K562 (cell line): ENCODE measurements around the gene ARHGAP4.
A peak's percentile ranks its signal among the peaks of the same experiment; 100 is the strongest.

Experiments
- EP300 ChIP-seq: IDR thresholded peaks from 2 replicates; pipeline ENCODE4 v1.6.1; 2012; ENCODE audit warnings: low read length, improper control_type of control experiment
- EZH2 ChIP-seq: IDR thresholded peaks from 2 replicates; pipeline ENCODE4 v1.6.1; 2012; ENCODE audit warnings: low read depth, mild to moderate bottlenecking, inconsistent platforms, low read length, borderline replicate concordance
- HDAC3 ChIP-seq: fragments of 450-650 bp; IDR thresholded peaks from 2 replicates; pipeline ENCODE4 v1.6.1; 2018; ENCODE audit warnings: borderline replicate concordance, mild to moderate bottlenecking, moderate library complexity; ENCODE audit not compliant: partially characterized antibody
- ILF3 ChIP-seq: fragments of 450-650 bp; IDR thresholded peaks from 2 replicates; pipeline ENCODE4 v1.6.1; 2018; ENCODE audit warnings: antibody characterized with exemption, mild to moderate bottlenecking, moderate library complexity, borderline replicate concordance
- POU5F1 ChIP-seq: fragments of 150-350 bp; IDR thresholded peaks from 2 replicates; pipeline ENCODE4 v1.6.1; 2014; ENCODE audit warnings: borderline replicate concordance, low read length, low read depth, mild to moderate bottlenecking; ENCODE audit not compliant: partially characterized antibody
- SLC30A9 ChIP-seq: fragments of 250-450 bp; sonication (Bioruptor Pico); IDR thresholded peaks from 2 replicates; pipeline ENCODE4 v1.8.0; 2022; ENCODE audit warnings: mild to moderate bottlenecking, moderate library complexity
- SMAD3 ChIP-seq: fragments of 450-650 bp; formaldehyde crosslinking; conservative IDR thresholded peaks from 2 replicates; pipeline ENCODE4 v1.4.0; 2020; ENCODE audit warnings: mild to moderate bottlenecking
- ZFP36 ChIP-seq: fragments of 150-350 bp; IDR thresholded peaks from 2 replicates; pipeline ENCODE4 v1.6.1; 2018; ENCODE audit warnings: low read length, low read depth; ENCODE audit not compliant: partially characterized antibody
- TF ChIP-seq, protein P1 (sequence below), 2 experiments: IDR thresholded peaks; 2 replicates each; pipeline ENCODE4 v1.6.1; 2012; ENCODE audit warnings: improper control_type of control experiment in 2 of 2, low read depth in 2 of 2, low read length in 2 of 2, borderline replicate concordance in 1 of 2
- TF ChIP-seq, protein P2 (sequence below): sonication (generic); formaldehyde crosslinking; IDR thresholded peaks from 2 replicates; pipeline ENCODE4 v1.4.0; 2020; ENCODE audit warnings: mild to moderate bottlenecking, missing genetic modification reagents
- TF ChIP-seq, protein P3 (sequence below), 3 experiments: IDR thresholded peaks in 2 of 3; conservative IDR thresholded peaks in 1 of 3; 2 replicates each; pipeline ENCODE4 v1.5.1; 2011 to 2012; ENCODE audit warnings: low read length in 3 of 3, mild to moderate bottlenecking in 3 of 3, control low read depth in 2 of 3, improper control_type of control experiment in 1 of 3, inconsistent platforms in 1 of 3, low read depth in 1 of 3, mixed read lengths in 1 of 3, moderate library complexity in 1 of 3; ENCODE audit not compliant: insufficient read depth in 2 of 3
- TF ChIP-seq, protein P4 (sequence below): fragments of 250-450 bp; sonication (Bioruptor Pico); IDR thresholded peaks from 2 replicates; pipeline ENCODE4 v1.8.0; 2022; ENCODE audit warnings: inconsistent platforms
- TF ChIP-seq, protein P5 (sequence below), 2 experiments: fragments of 450-650 bp; formaldehyde crosslinking in 1 of 2; IDR thresholded peaks; 2 replicates each; pipeline versions ENCODE4 v1.4.0 to v1.6.1; 2014 to 2020; ENCODE audit warnings: mild to moderate bottlenecking in 2 of 2, borderline replicate concordance in 1 of 2, low read depth in 1 of 2

DNA sequence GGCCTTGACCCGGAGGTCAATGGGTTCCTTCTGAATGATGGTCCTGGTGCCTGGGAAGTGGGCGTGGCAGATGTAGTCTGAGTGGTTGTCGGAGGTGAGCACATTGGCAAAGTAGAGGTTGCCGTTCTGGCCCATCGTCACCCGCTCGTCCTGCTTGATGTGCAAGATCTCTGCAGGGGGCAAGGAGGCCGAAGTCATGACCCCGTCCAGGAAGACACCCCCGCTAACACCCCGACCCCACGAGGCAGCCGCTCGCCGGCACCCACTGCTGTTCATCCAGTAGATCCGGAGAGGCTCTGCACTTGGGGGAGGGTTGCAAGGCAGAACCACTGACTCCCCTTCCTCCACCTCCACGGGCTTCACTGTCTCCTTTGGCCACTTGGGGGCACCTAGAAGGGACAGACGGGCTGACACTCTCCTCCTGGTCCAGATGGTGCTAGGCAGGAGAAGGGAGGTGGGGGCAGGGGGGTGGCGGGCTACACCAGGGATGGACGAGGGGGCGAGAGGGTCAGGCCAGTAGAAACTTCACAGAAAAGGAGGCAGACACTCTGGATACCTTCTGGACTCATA, 55.2 kb downstream of the ARHGAP4 start:
- TF ChIP-seq SLC30A9 (CRISPR knock-in tag) (no peak), POU5F1 (no peak), HDAC3 (no peak), SMAD3 (CRISPR knock-in tag) (no peak), EP300 (no peak), ZFP36 (no peak), ILF3 (no peak), EZH2 (no peak)
- TF ChIP-seq, protein P1, sequence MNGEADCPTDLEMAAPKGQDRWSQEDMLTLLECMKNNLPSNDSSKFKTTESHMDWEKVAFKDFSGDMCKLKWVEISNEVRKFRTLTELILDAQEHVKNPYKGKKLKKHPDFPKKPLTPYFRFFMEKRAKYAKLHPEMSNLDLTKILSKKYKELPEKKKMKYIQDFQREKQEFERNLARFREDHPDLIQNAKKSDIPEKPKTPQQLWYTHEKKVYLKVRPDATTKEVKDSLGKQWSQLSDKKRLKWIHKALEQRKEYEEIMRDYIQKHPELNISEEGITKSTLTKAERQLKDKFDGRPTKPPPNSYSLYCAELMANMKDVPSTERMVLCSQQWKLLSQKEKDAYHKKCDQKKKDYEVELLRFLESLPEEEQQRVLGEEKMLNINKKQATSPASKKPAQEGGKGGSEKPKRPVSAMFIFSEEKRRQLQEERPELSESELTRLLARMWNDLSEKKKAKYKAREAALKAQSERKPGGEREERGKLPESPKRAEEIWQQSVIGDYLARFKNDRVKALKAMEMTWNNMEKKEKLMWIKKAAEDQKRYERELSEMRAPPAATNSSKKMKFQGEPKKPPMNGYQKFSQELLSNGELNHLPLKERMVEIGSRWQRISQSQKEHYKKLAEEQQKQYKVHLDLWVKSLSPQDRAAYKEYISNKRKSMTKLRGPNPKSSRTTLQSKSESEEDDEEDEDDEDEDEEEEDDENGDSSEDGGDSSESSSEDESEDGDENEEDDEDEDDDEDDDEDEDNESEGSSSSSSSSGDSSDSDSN (IDR thresholded peaks at IDR 0.05; ENCODE audit: borderline replicate concordance in 1 of 2, low read depth in 2 of 2, low read length in 2 of 2), result no peak
- TF ChIP-seq, protein P2, sequence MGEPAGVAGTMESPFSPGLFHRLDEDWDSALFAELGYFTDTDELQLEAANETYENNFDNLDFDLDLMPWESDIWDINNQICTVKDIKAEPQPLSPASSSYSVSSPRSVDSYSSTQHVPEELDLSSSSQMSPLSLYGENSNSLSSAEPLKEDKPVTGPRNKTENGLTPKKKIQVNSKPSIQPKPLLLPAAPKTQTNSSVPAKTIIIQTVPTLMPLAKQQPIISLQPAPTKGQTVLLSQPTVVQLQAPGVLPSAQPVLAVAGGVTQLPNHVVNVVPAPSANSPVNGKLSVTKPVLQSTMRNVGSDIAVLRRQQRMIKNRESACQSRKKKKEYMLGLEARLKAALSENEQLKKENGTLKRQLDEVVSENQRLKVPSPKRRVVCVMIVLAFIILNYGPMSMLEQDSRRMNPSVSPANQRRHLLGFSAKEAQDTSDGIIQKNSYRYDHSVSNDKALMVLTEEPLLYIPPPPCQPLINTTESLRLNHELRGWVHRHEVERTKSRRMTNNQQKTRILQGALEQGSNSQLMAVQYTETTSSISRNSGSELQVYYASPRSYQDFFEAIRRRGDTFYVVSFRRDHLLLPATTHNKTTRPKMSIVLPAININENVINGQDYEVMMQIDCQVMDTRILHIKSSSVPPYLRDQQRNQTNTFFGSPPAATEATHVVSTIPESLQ (CRISPR knock-in tag), result no peak
- TF ChIP-seq, protein P3, sequence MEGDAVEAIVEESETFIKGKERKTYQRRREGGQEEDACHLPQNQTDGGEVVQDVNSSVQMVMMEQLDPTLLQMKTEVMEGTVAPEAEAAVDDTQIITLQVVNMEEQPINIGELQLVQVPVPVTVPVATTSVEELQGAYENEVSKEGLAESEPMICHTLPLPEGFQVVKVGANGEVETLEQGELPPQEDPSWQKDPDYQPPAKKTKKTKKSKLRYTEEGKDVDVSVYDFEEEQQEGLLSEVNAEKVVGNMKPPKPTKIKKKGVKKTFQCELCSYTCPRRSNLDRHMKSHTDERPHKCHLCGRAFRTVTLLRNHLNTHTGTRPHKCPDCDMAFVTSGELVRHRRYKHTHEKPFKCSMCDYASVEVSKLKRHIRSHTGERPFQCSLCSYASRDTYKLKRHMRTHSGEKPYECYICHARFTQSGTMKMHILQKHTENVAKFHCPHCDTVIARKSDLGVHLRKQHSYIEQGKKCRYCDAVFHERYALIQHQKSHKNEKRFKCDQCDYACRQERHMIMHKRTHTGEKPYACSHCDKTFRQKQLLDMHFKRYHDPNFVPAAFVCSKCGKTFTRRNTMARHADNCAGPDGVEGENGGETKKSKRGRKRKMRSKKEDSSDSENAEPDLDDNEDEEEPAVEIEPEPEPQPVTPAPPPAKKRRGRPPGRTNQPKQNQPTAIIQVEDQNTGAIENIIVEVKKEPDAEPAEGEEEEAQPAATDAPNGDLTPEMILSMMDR (IDR thresholded peaks at IDR 0.05 in 2 of 3, conservative IDR thresholded peaks at IDR 0.05 in 1 of 3; ENCODE audit: insufficient read depth in 2 of 3, low read depth in 1 of 3, low read length in 3 of 3), result peak in 2 of 3 experiments; percentile 26 to 42; a peak in 2 of 6 replicates
- TF ChIP-seq, protein P4, sequence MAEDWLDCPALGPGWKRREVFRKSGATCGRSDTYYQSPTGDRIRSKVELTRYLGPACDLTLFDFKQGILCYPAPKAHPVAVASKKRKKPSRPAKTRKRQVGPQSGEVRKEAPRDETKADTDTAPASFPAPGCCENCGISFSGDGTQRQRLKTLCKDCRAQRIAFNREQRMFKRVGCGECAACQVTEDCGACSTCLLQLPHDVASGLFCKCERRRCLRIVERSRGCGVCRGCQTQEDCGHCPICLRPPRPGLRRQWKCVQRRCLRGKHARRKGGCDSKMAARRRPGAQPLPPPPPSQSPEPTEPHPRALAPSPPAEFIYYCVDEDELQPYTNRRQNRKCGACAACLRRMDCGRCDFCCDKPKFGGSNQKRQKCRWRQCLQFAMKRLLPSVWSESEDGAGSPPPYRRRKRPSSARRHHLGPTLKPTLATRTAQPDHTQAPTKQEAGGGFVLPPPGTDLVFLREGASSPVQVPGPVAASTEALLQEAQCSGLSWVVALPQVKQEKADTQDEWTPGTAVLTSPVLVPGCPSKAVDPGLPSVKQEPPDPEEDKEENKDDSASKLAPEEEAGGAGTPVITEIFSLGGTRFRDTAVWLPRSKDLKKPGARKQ, result no peak
- TF ChIP-seq, protein P5, sequence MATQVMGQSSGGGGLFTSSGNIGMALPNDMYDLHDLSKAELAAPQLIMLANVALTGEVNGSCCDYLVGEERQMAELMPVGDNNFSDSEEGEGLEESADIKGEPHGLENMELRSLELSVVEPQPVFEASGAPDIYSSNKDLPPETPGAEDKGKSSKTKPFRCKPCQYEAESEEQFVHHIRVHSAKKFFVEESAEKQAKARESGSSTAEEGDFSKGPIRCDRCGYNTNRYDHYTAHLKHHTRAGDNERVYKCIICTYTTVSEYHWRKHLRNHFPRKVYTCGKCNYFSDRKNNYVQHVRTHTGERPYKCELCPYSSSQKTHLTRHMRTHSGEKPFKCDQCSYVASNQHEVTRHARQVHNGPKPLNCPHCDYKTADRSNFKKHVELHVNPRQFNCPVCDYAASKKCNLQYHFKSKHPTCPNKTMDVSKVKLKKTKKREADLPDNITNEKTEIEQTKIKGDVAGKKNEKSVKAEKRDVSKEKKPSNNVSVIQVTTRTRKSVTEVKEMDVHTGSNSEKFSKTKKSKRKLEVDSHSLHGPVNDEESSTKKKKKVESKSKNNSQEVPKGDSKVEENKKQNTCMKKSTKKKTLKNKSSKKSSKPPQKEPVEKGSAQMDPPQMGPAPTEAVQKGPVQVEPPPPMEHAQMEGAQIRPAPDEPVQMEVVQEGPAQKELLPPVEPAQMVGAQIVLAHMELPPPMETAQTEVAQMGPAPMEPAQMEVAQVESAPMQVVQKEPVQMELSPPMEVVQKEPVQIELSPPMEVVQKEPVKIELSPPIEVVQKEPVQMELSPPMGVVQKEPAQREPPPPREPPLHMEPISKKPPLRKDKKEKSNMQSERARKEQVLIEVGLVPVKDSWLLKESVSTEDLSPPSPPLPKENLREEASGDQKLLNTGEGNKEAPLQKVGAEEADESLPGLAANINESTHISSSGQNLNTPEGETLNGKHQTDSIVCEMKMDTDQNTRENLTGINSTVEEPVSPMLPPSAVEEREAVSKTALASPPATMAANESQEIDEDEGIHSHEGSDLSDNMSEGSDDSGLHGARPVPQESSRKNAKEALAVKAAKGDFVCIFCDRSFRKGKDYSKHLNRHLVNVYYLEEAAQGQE (IDR thresholded peaks at IDR 0.05; ENCODE audit: borderline replicate concordance), result no peak
- TF ChIP-seq, protein P5 (CRISPR knock-in tag; IDR thresholded peaks at IDR 0.05; ENCODE audit: low read depth), result no peak
